GM12878 (cell line): ENCODE results near the gene CYP46A1. TPM values are rescaled to one million over a fixed set of nuclear protein-coding genes. Genes with fewer than 3 reads are reported as not detected.

ENCODE experiments used
- ATAC-seq: fragments of 200-7000 bp; cut with Tn5 transposase; 3 replicates; pipeline ENCODE4 v1.9.1; 2020; ENCODE audit warnings: mild to moderate bottlenecking, moderate library complexity
- BruUV-seq: library from RNA; stranded (reverse); fragments of 400-500 nt; replicated peaks from 2 replicates; lab custom pipeline; 2021; lab: Mats Ljungman, UMichigan
- CTCF ChIA-PET: fragments of 300-600 bp; sonication (Branson Sonifier 250); formaldehyde crosslinking; extraction: SDS; loops from one replicate; lab custom pipeline; 2021; ENCODE audit warnings: inconsistent platforms; lab: Yijun Ruan, JAX
- POLR2A ChIA-PET: fragments of 350-600 bp; formaldehyde crosslinking; extraction: SDS; loops from one replicate; lab custom pipeline; 2021; ENCODE audit warnings: inconsistent platforms; lab: Charles Lee
- RAD21 ChIA-PET: fragments of 300-600 bp; sonication (Branson Sonifier 250); formaldehyde crosslinking; loops from one replicate; lab custom pipeline; 2023; ENCODE audit warnings: antibody characterized with exemption; ENCODE audit not compliant: unreplicated experiment; lab: Charles Lee
- SMC1A ChIA-PET: fragments of 300-600 bp; sonication (Branson Sonifier 250); formaldehyde crosslinking; loops from one replicate; lab custom pipeline; 2023; ENCODE audit not compliant: unreplicated experiment, uncharacterized antibody; lab: Charles Lee
- DNase-seq: peaks from one replicate; pipeline ENCODE4 v3.0.0-alpha.2; 2011; ENCODE audit warnings: low read depth, low spot score
- FAIRE-seq: peaks from 3 replicates; lab custom pipeline; 2011; peaks lifted over from hg19 to GRCh38; lab: Jason Lieb, UNC
- H2AFZ ChIP-seq: 2 replicates; pipeline ENCODE4 v1.6.0; 2011; ENCODE audit warnings: low read depth, low read length, control low read depth; ENCODE audit not compliant: control insufficient read depth
- H3K27ac ChIP-seq: 2 replicates; pipeline ENCODE4 v1.5.1; 2011; ENCODE audit warnings: control low read depth; ENCODE audit not compliant: control insufficient read depth, insufficient read depth
- H3K27me3 ChIP-seq, 2 experiments: replicated peaks in 1 of 2; 2 replicates each; pipeline versions ENCODE4 v1.6.0 to v1.6.1; 2011; ENCODE audit warnings: low read length in 1 of 2; ENCODE audit not compliant: control insufficient read depth in 2 of 2, insufficient read depth in 2 of 2
- H3K36me3 ChIP-seq, 2 experiments: 2 replicates each; pipeline ENCODE4 v1.5.1; 2011; ENCODE audit warnings: low read length in 1 of 2; ENCODE audit not compliant: control insufficient read depth in 2 of 2, insufficient read depth in 2 of 2
- H3K4me1 ChIP-seq: 2 replicates; pipeline ENCODE4 v1.6.1; 2011; ENCODE audit warnings: mild to moderate bottlenecking, low read length, moderate library complexity, mixed read lengths; ENCODE audit not compliant: control insufficient read depth, insufficient read depth
- H3K4me2 ChIP-seq: 2 replicates; pipeline ENCODE4 v1.6.0; 2011; ENCODE audit warnings: control low read depth; ENCODE audit not compliant: control insufficient read depth, insufficient read depth
- H3K4me3 ChIP-seq: fragments of 200-600 bp; sonication (generic); 2 replicates; pipeline ENCODE4 v1.5.1; 2016
- H3K79me2 ChIP-seq: 2 replicates; pipeline ENCODE4 v1.6.0; 2011; ENCODE audit warnings: low read length; ENCODE audit not compliant: control insufficient read depth, insufficient read depth
- H3K9ac ChIP-seq: 2 replicates; pipeline ENCODE4 v1.8.0; 2011; ENCODE audit warnings: low read length, control low read depth, mixed read lengths; ENCODE audit not compliant: control insufficient read depth, insufficient read depth
- H3K9me3 ChIP-seq: replicated peaks from 3 replicates; pipeline ENCODE4 v1.5.1; 2011; ENCODE audit warnings: mild to moderate bottlenecking, low read length; ENCODE audit not compliant: control insufficient read depth, insufficient read depth
- H4K20me1 ChIP-seq: 2 replicates; pipeline ENCODE4 v1.6.0; 2011; ENCODE audit not compliant: control insufficient read depth, insufficient read depth
- CBX3 ChIP-seq: fragments of 200-600 bp; sonication (generic); IDR thresholded peaks from 2 replicates; pipeline ENCODE4 v1.6.1; 2016; ENCODE audit warnings: low read depth, borderline replicate concordance
- IKZF1 ChIP-seq: fragments of 450-650 bp; conservative IDR thresholded peaks from 2 replicates; pipeline ENCODE4 v1.6.1; 2017; ENCODE audit warnings: antibody characterized with exemption, mild to moderate bottlenecking
- NBN ChIP-seq: fragments of 450-650 bp; IDR thresholded peaks from 2 replicates; pipeline ENCODE4 v1.6.1; 2016
- PML ChIP-seq: IDR thresholded peaks from 2 replicates; pipeline ENCODE4 v1.6.1; 2012; ENCODE audit warnings: low read length, inconsistent platforms
- RAD51 ChIP-seq: fragments of 450-650 bp; IDR thresholded peaks from 2 replicates; pipeline ENCODE4 v1.6.1; 2016; ENCODE audit warnings: moderate library complexity, mild to moderate bottlenecking, inconsistent platforms
- RUNX3 ChIP-seq: IDR thresholded peaks from 2 replicates; pipeline ENCODE4 v1.6.1; 2012; ENCODE audit warnings: low read length, inconsistent platforms
- SMAD5 ChIP-seq: IDR thresholded peaks from 2 replicates; pipeline ENCODE4 v1.6.1; 2016; ENCODE audit warnings: antibody characterized with exemption, low read depth
- SPI1 ChIP-seq: IDR thresholded peaks from 2 replicates; pipeline ENCODE4 v1.6.1; 2011; ENCODE audit warnings: low read depth, mild to moderate bottlenecking, low read length, moderate library complexity, borderline replicate concordance; ENCODE audit not compliant: insufficient read depth
- SREBF2 ChIP-seq: IDR thresholded peaks from 2 replicates; pipeline ENCODE4 v1.6.1; 2012; ENCODE audit warnings: mild to moderate bottlenecking, low read length
- STAT1 ChIP-seq: fragments of 450-650 bp; conservative IDR thresholded peaks from 2 replicates; pipeline ENCODE4 v1.6.1; 2014; ENCODE audit warnings: antibody characterized with exemption, mild to moderate bottlenecking
- TCF12 ChIP-seq: IDR thresholded peaks from 2 replicates; pipeline ENCODE4 v1.6.1; 2011; ENCODE audit warnings: low read depth, mild to moderate bottlenecking, low read length
- WGBS: methylation state at CpG from one replicate; pipeline ENCODE4 v1.1.6; 2016; ENCODE audit warnings: low lambda C conversion rate; ENCODE audit not compliant: insufficient replicate concordance, insufficient coverage; ENCODE audit errors: missing lambda C conversion rate; 5-methylcytosine and 5-hydroxymethylcytosine counted together
- in situ Hi-C: fragments of 300-500 bp; cut with MboI; formaldehyde crosslinking; loops from 9 replicates; pipeline ENCODE4 v1.14.3; 2018; ENCODE audit warnings: mixed read lengths
- intact Hi-C: fragments of 100-400 bp; cut with micrococcal nuclease; formaldehyde crosslinking; loops from one replicate; pipeline ENCODE4 v1.14.2; 2022; ENCODE audit not compliant: unreplicated experiment
- polyA plus RNA-seq, 11 experiments: library from polyadenylated mRNA; depleted of rRNA in 4 of 11; unstranded in 6 of 11; stranded (reverse) in 5 of 11; fragments of >200 nt; fragmentation: Nextera tagmentation in 4 of 11; fragmentation: Illumina TruSeq in 1 of 11; extraction: Ambion mirVana in 4 of 11; extraction: Trizol in 1 of 11; gene quantifications; 1 replicate in 1 of 11; 2 replicates in 10 of 11; pipeline versions ENCODE4 v1.2.1 to v1.2.3, GENCODE V29; 2011 to 2016; ENCODE audit warnings: inconsistent platforms in 2 of 11, missing spikeins in 2 of 11, low read depth in 1 of 11
- total RNA-seq, 4 experiments: library from RNA; depleted of rRNA in 3 of 4; stranded (reverse); fragments of >200 nt in 3 of 4; fragmentation: Illumina TruSeq in 1 of 4; extraction: Trizol in 1 of 4; gene quantifications; 2 replicates each; pipeline versions ENCODE4 v1.2.1 to v1.2.3, GENCODE V29; 2013 to 2021
- TF ChIP-seq, protein P1 (sequence below): IDR thresholded peaks from 2 replicates; pipeline ENCODE4 v1.6.1; 2012; ENCODE audit warnings: low read length, inconsistent platforms

The CYP46A1 gene
- total and polyA plus RNA-seq, 10 of the 15 experiments (the other 5 are each of a cell fraction or from before 2014, with no cell fraction given): 0.04 to 0.11 TPM; not detected in 8

DNA sequence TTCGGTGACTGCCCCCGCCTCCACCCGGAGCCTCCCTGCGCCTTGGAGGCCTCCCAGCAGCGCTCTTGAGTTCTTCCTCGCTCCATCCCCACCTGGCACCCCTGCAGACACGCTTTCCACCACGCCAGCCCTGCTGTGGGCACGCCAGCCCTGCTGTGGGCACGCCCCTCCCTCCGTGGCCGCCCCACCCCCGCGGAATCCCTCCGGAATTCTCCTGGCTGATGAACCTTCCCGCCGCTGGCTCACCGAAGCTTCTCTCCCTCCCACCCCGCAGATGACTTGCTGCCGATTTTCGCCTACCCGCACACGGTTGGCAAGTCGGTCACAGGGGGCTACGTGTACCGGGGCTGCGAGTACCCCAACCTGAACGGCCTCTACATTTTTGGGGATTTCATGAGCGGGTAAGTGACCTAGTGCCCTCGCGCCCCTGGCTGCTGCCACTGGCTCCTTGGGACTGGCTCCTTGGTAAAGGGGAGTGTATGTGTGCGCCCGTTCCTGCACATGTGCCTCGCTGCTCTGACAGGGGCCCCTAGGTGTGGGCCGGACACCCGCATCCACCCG is 24.0 kb upstream of the CYP46A1 start:
- Histone ChIP-seq H3K9ac (no peak overlapping the region), H3K36me3 (no peaks in the 10 kb centered on the region), H3K4me3 (no peak overlapping the region), H3K4me2 (no peak overlapping the region), H3K79me2 (no peaks in the 10 kb centered on the region), H2AFZ (no peak overlapping the region), H3K27me3 (peaks cover 1 to 3% of the 10 kb centered on the region in 2 experiments; a peak in 3 of 4 replicates), H3K9me3 (no peaks in the 10 kb centered on the region), H4K20me1 (no peaks in the 10 kb centered on the region), H3K4me1 (peaks cover 10% of the 10 kb centered on the region), H3K27ac (no peak overlapping the region)
- TF ChIP-seq PML (no peak), RAD51 (no peak), SREBF2 (no peak), RUNX3 (no peak), STAT1 (no peak), CBX3 (no peak), SMAD5 (no peak), SPI1 (no peak), NBN (no peak), TCF12 (no peak), IKZF1 (no peak)
- TF ChIP-seq, protein P1, sequence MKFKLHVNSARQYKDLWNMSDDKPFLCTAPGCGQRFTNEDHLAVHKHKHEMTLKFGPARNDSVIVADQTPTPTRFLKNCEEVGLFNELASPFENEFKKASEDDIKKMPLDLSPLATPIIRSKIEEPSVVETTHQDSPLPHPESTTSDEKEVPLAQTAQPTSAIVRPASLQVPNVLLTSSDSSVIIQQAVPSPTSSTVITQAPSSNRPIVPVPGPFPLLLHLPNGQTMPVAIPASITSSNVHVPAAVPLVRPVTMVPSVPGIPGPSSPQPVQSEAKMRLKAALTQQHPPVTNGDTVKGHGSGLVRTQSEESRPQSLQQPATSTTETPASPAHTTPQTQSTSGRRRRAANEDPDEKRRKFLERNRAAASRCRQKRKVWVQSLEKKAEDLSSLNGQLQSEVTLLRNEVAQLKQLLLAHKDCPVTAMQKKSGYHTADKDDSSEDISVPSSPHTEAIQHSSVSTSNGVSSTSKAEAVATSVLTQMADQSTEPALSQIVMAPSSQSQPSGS: no peak
- in situ Hi-C loops: no loop called here
- ChIA-PET CTCF (no interaction called here), POLR2A (no interaction called here), RAD21 (no interaction called here), SMC1A (no interaction called here)
- WGBS: 52% methylated on average over 35 of the region's 37 CpGs
- intact Hi-C loops: no loop called here
- no peak for DNase-seq
- BruUV-seq: no TSS peak
- ATAC-seq: no peak
- FAIRE-seq: no peak
